ENCODE results near the gene MAP2K5.

The MAP2K5 gene

DNA sequence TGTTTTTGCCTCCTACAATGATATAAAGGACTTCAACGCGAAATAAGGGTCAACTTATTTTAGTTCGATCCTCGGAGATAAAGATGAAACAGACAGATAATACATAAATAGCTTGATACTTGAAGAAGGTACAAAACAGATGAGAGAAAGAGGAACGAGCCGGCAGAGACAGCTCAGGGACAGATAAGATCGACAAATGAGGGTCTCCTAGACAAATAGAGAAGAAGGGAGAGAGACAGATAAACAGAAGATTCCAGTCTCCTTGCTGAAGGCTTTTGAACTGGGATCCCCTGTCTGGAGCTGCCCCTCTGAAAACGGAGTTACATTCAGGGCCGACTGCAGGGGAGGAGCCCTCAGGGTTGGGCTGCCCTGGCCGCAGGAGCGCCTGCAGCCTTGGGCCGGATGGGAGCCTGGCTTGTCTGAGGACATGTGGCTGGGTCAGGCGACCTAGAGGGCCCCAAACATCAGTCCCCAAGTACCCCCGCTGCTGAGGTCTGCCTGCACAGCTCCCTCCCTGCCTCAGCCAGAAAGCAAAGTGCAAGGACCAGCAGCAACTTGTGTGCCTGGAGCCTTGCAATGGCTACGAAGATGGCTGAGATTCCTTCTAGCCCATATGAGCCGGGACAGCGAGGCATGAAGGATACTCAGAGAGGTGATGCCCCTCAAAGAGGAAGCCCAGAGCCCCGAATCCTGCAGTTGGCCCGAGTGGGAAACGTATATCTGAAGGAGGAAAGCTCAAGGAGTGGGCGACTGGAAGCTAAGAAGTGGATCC lies 281.9 kb downstream of the MAP2K5 start:
- Histone ChIP-seq H2AFZ (ENCODE audit: low read length) (no peak overlapping the region), H3K4me2 (ENCODE audit: low read depth, low read length) (no peak overlapping the region), H3K4me3 (ENCODE audit: low read length) (no peak overlapping the region), H3K9ac (ENCODE audit: low read length) (no peak overlapping the region), H3K9me2 (replicated peaks; ENCODE audit: insufficient read depth, low read length) (no peaks in the 10 kb centered on the region), H3K27me3 (replicated peaks; ENCODE audit: insufficient read depth, low read length) (peaks cover 36% of the 10 kb centered on the region), H3F3A (ENCODE audit: insufficient read depth, low read length) (no peaks in the 10 kb centered on the region), H3K36me3 (replicated peaks; ENCODE audit: insufficient read depth, low read length) (no peaks in the 10 kb centered on the region), H3K4me1 (ENCODE audit: low read length) (no peaks in the 10 kb centered on the region), H3K27ac (ENCODE audit: low read length) (no peak overlapping the region), H3K79me2 (ENCODE audit: low read length) (no peaks in the 10 kb centered on the region), H3K9me3 (replicated peaks; ENCODE audit: insufficient read depth, low read length) (no peaks in the 10 kb centered on the region), H4K20me1 (ENCODE audit: insufficient read depth, low read length) (no peaks in the 10 kb centered on the region)
- DNase-seq: no peak
- TF ChIP-seq EZH2 (optimal IDR thresholded peaks at IDR 0.05; ENCODE audit: low read depth, low read length): no peak
- no peak for TF ChIP-seq EZH2phosphoT487 (IDR thresholded peaks at IDR 0.05; ENCODE audit: low read length)
- no peak for TF ChIP-seq CTCF (IDR thresholded peaks at IDR 0.05; ENCODE audit: low read length)

GRCh38 chr15:67824976-67825880 lies 282.7 kb downstream of the MAP2K5 start, which contains the start of gene SKOR1:
Gene SKOR1 (plus strand): TSS chr15:67825509. CDS start chr15:67825603, 94 bp downstream.
- Histone ChIP-seq H3K9me2 (replicated peaks; ENCODE audit: insufficient read depth, low read length) (no peaks in the 10 kb centered on the region), H3K4me3 (ENCODE audit: low read length) (no peak within 1 kb of the TSS), H3K9me3 (replicated peaks; ENCODE audit: insufficient read depth, low read length) (no peaks in the 10 kb centered on the region), H3K27me3 (replicated peaks; ENCODE audit: insufficient read depth, low read length) (peaks cover 36% of the 10 kb centered on the region), H3K79me2 (ENCODE audit: low read length) (no peaks in the 10 kb centered on the region), H3K36me3 (replicated peaks; ENCODE audit: insufficient read depth, low read length) (no peaks in the 10 kb centered on the region), H3F3A (ENCODE audit: insufficient read depth, low read length) (no peaks in the 10 kb centered on the region), H3K4me2 (ENCODE audit: low read depth, low read length) (no peak within 1 kb of the TSS), H3K4me1 (ENCODE audit: low read length) (no peaks in the 10 kb centered on the region), H2AFZ (ENCODE audit: low read length) (no peak within 1 kb of the TSS), H4K20me1 (ENCODE audit: insufficient read depth, low read length) (no peaks in the 10 kb centered on the region), H3K27ac (ENCODE audit: low read length) (no peak within 1 kb of the TSS), H3K9ac (ENCODE audit: low read length) (no peak within 1 kb of the TSS)
- no peak for TF ChIP-seq CTCF (IDR thresholded peaks at IDR 0.05; ENCODE audit: low read length)
- no peak for TF ChIP-seq EZH2phosphoT487 (IDR thresholded peaks at IDR 0.05; ENCODE audit: low read length)
- TF ChIP-seq EZH2 (optimal IDR thresholded peaks at IDR 0.05; ENCODE audit: low read depth, low read length): no peak
- DNase-seq: no peak

GRCh38 chr15:67825881-67826716 lies 283.6 kb downstream of the MAP2K5 start:
- no peak overlapping the region for H3K4me2 ChIP-seq (ENCODE audit: low read depth, low read length)
- DNase-seq: no peak

More at GRCh38 chr15:67825881-67826716, 283.6 kb downstream of the MAP2K5 start:
- no peaks in the 10 kb centered on the region for H3K4me1 ChIP-seq (ENCODE audit: low read length)
- peaks cover 33% of the 10 kb centered on the region for H3K27me3 ChIP-seq (replicated peaks; ENCODE audit: insufficient read depth, low read length)
- no peaks in the 10 kb centered on the region for H4K20me1 ChIP-seq (ENCODE audit: insufficient read depth, low read length)
- H3K9me3 ChIP-seq (replicated peaks; ENCODE audit: insufficient read depth, low read length): no peaks in the 10 kb centered on the region
- H3K79me2 ChIP-seq (ENCODE audit: low read length): no peaks in the 10 kb centered on the region
- H3K4me3 ChIP-seq (ENCODE audit: low read length): no peak overlapping the region
- no peak overlapping the region for H3K9ac ChIP-seq (ENCODE audit: low read length)
- H3K27ac ChIP-seq (ENCODE audit: low read length): no peak overlapping the region
- no peaks in the 10 kb centered on the region for H3K9me2 ChIP-seq (replicated peaks; ENCODE audit: insufficient read depth, low read length)
- H3K36me3 ChIP-seq (replicated peaks; ENCODE audit: insufficient read depth, low read length): no peaks in the 10 kb centered on the region
- no peak for TF ChIP-seq CTCF (IDR thresholded peaks at IDR 0.05; ENCODE audit: low read length)
- no peak for TF ChIP-seq EZH2 (optimal IDR thresholded peaks at IDR 0.05; ENCODE audit: low read depth, low read length)
- no peak for TF ChIP-seq EZH2phosphoT487 (IDR thresholded peaks at IDR 0.05; ENCODE audit: low read length)
- H2AFZ ChIP-seq (ENCODE audit: low read length): no peak overlapping the region
- no peaks in the 10 kb centered on the region for H3F3A ChIP-seq (ENCODE audit: insufficient read depth, low read length)

Measured in MM.1S (cell line).